ENCODE data around the gene DHX57.
"Not testable (repeated sequence)": the region's sequence is repeated elsewhere in the genome, so short reads cannot be mapped to it uniquely, and the experiment has no call there.

DHX57 gene

DNA sequence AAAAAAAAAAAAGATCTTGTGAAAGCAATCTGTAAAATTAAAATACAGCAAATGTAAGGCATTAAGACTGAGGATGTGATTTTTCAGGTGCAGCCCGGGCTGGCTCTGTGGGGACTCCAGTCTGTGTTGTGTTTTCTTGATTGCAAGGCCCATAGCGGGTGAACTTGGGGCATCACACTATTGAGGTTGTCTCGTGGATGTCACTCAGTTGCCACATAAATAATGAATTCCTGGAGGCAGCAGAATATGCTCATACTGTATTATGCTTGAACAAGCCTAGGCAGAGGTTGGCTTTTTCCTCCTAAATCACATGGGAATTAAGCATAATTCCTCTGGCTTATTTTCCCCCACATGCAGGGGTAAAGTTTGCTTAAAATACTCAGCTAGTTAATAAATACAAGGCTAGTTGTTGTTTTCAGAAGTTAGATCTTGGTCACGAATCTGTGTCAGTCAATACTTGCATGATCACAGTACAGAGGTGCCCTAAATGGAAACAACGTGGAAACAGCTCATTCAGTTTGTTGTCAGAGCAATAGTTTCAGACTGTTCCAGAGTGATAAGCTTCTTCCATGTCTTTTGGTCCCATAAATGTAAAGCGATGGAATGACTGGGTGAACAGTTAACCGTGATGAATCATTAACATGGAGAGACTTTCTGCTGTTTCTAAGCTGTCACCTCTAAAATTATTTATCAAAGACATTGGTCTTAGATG, 81.3 kb downstream of the DHX57 start:
- no peak for DNase-seq

DNA sequence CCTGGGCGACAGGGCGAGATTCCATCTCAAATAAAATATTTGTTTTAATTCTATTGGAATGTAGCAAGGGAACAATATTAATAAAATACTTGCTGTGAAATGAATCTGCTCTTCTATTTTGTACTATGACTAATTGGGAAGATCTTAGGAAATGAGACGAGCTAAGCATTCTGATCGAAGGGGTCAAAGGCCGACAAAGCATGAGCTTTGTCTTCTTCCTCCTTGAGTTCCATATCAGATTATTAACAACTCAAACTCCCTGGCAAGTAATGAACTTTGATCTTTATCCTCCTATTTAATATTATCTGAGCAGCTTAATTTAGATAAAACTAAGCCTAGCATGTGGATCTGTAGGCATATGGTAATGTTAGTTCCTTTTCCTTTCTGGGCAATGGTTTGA, 82.2 kb downstream of the DHX57 start:
- no peak for DNase-seq

DNA sequence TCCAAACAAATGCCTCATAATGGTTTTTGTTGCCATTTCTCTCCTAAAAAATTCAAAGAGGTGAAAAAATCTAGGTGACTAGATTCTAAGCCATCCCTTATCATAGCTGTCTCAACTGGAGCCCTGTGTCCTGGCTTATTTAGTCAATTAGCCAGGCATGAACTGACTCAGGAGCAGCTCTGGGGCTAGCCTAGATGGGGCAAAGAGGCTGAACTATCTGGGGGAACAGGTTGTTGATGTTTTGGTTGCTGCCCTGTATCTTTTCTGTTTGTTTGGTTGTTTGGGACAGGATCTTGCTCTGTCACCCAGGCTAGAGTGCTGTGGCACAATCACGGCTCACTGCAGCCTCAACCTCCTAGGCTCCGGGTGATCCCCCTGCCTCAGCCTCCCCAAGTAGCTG, 83.0 kb downstream of the DHX57 start:
- DNase-seq = no peak

DNA sequence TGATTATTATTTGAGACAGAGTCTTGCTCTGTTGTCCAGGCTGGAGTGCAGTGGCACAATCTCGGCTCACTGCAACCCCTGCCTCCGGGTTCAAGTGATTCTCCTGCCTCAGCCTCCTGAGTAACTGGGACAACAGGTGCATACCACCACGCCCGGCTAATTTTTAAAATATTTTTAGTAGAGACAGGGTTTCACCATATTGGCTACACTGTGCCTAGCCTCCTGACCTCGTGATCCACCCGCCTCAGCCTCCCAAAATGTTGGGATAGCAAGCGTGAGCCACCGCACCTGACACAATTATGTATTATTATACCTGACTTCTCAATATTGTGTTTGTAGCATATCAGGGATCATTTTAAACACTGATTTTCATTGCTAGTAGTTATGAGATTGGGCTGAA, 83.4 kb downstream of the DHX57 start:
- not testable (repeated sequence) for DNase-seq

DNA sequence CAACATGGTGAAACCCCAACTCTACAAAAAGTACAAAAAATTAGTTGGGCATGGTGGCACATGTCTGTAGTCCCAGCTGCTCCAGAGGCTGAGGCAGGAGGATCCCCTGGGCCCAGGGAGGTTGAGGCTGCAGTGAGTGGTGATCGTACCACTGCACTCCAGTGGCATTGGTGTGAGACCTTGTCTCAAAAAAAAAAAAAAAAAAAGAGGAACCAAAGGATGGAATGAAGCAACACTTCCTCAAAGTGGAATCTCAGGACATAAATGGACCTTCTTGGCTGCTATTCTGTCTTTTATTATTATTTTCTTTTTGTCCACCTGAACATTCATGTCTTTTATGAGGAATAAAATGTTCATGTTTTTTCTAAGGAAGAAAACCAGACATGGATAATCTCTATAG, 84.0 kb downstream of the DHX57 start:
- DNase-seq = peak; percentile 55

DNA sequence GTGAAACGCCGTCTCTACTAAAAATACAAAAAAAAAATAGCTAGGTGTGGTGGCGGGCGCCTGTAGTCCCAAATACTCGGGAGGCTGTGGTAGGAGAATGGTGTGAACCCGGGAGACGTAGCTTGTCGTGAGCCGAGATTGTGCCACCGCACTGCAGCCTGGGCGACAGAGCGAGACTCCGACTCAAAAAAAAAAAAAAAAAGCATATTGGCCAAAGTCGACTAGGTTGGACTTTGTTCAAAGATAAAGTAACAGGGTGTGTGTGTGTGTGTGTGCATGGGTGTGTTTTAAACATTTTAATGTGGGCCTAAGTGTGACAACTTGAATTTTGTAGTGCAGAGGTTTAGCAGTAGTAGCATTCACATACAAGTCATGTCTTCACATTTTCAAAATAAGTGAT, 86.0 kb downstream of the DHX57 start:
- no peak for DNase-seq

DNA sequence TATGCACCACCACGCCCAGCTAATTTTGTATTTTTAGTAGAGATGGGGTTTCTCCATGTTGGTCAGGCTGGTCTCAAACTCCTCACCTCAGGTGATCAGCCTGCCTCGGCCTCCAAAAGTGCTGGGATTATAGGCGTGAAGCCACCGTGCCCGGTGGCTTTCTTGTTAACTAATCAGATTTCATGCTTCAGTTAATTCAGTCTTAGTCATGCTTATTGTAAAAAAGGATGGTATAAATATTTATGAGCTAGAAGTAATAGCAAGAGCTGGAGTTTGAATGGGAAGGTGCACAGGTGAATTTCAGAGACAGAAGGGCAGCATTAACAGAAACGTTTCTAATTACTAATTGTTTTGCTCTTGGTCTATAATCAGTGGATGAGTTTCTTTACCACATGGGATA, 87.4 kb downstream of the DHX57 start:
- DNase-seq = no peak

DNA sequence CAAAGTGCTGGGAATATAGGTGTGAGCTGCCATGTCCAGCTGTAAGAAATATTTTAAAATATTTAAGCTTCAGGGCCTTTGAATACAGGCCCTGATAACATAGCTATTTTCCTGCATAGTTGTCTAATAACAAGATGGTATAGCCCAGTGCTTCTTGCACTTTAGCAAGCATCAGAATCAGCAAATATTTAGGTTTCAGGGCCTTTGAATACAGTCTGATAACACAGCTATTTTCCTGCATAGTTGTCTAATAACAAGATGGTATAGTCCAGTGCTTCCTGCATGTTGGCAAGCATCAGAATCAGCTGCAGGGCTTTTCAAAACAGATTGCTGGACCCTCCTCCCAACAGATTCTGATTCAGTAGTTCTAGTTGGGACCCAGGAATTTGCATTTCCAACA, 92.1 kb downstream of the DHX57 start:
- DNase-seq = no peak

DNA sequence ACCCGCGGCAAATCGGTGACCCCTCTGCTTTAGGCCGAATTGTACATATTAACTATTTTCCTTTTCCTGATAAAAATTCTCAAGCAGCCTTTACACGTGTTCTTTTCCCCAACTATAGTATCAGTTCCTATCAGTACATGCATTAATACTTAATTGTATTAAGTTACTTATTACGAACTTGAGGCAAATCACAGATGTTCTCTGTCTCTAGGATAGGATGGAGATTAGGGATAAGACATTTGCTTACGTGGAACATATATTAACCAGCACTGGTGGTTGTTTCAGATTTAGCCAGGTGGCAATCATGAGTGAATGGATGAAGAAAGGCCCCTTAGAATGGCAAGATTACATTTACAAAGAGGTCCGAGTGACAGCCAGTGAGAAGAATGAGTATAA, 97.0 kb downstream of the DHX57 start:
- DNase-seq = peak; percentile 15

DNA sequence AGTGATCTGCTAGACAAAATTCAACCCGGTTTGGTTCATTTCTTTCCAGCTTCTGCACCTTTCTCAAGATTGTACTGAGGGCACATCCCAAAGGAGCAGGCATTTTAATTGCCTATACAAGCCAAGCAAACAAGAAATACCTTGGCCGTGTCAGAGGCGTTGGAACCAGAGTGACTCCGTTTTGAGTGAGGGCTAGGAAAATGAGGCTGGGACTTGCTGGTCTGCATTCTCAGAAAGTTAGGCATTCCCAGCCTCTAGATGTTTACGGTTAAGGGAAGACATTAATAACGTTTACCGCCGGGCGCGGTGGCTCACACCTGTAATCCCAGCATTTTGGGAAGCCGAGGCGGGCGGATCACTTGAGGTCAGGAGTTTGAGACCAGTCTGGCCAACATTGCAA, 99.2 kb downstream of the DHX57 start:
- DNase-seq = no peak

DNA sequence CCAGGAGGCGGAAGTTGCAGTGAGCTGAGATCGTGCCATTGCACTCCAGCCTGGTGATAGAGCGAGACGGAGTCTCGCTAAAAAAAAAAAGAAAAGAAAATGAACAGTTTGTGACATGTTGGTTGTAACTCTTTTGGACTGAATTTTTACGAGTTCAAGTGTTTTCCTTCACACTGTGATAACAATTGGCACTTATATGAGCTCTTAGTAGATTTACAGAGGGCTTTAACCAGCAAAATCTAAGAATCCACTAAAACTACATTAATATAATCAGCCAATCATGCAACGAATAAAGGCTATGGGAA, 99.9 kb downstream of the DHX57 start:
- no peak for DNase-seq

DNA sequence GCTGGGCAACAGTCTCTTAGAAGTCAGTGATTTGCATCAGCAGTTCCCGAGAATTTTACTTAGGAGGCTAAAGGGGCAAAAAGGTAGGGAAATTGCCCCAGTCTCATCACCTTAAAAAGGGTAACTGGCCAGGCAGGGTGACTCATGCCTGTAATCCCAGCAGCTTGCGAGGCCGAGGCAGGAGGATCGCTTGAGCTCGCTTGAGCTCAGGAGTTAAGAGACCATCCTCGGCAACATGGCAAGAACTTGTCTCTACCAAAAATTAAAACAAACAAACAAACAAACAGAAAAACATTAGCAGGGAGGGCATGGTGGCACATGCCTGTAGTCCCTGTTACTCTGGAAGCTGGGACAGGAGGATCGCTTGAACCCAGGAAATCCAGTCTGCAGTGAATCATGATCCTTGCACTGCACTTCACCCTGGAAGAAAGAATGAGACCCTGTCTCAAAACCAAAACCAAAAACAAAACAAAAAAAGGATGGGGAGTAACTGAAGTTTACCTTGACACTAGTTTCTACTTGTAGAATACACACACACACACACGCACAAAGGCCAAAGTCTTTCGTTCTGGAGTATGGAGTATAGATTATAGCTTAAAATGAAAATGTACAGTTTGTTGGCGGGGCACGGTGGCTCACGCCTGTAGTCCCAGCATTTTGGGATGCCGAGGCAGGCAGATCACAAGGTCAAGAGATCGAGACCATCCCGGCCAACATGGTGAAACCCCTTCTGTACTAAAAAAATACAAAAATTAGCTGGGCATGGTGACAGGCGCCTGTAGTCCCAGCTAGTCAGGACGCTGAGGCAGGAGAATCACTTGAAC, 100.4 kb downstream of the DHX57 start:
- no peak for DNase-seq

DNA sequence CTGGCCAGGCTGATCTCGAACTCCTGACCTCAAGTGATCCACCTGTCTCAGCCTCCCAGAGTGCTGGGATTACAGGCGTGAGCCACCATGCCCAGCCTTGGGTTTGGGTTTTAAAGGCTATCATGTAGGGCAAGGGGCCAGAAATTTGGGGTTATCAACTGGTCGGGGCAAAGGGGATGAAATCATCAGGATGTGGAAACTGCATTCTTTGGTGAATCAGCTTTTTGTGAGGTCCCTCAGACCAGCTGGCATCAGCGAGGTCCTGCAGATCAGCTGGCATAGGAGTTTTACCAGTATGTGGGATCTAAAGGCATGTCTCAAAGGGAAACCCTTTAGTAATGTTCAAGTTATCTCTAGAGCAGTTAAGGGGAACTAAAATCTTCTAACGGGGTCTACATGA, 104.1 kb downstream of the DHX57 start:
- DNase-seq = no peak

DNA sequence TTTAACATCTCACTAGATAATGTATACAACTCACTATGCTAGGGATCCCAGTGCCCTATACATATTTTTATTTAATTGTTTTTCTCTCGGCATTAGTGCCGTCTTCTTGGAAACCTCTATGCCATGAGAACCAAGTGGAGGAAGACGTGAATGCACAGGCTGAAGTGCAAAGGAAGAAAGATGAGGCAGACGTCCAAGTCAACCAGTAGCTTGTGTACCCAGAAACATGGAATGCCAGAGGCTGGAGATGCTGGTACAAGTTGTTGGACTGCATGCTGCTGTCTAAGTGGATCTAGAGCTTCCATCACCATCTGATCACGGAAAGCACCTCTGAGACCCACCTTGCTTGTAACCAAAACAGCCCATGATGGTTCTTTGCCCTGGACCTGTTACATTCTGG, 110.2 kb downstream of the DHX57 start:
- no peak for DNase-seq

DNA sequence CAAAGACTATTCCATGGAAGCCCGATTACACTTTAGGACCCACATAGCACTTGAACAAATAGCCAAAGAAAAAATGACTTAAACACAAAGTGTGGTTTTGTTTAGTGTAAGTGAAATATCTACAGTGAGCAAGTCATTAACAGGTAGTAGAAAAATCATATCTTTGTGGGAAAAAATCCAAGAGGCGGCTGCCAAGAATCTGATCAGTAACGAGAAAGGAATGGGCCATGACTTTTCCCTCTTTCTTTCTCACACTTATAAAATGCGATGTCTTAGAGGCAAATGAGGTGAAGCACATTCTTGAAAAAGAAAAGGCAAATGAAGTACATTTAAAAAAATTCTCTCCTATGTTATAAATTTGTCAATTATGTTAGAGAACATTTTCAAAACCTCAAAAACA, 110.6 kb downstream of the DHX57 start:
- DNase-seq = no peak

DNA sequence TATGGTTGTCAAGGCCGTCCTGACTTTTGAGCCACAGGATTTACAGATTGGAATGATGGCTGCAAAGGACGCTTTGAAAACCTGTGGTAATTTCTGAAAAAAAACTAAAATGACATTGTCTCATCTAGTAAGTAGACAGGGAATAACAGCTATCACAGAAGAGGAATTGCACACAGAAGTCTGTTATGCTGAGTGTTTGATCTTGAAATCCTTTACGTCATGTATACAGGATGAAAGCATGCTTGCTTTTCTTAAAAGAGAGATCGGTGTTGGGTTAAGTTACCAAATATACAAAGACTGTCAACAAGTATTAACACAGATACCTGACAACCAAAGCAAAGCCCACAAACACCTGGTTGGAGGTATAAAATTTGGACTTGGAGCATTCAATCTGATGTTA, 112.0 kb downstream of the DHX57 start:
- no peak for DNase-seq

DNA sequence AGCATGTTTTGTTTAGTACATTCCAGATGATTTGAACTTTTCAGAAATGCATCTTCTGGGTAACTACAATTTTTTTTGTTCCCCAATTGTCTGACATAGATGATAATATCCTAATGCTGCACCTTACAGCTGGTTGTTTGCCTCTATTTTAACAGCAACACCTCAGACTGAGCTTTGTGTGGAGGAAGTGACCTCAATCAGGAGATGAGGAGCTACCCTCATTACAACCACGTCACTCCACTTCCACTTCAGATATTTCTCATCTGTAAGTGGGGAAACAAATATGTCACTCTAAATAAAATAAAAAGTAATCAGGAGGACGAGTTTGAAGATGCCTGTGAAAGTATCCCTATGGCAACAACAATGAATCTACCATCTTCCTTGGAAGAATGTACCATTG, 112.5 kb downstream of the DHX57 start:
- DNase-seq = no peak

DNA sequence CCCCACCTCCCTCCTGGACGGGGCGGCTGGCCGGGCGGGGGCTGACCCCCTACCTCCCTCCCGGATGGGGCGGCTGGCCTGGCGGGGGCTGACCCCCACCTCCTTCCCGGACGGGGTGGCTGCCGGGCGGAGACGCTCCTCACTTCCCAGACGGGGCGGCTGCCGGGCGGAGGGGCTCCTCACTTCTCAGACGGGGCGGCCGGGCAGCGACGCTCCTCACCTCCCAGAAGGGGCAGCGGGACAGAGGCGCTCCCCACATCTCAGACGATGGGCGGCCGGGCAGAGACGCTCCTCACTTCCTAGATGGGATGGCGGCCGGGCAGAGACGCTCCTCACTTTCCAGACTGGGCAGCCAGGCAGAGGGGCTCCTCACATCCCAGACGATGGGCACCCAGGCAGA, 119.8 kb downstream of the DHX57 start:
- DNase-seq = not testable (repeated sequence)

DNA sequence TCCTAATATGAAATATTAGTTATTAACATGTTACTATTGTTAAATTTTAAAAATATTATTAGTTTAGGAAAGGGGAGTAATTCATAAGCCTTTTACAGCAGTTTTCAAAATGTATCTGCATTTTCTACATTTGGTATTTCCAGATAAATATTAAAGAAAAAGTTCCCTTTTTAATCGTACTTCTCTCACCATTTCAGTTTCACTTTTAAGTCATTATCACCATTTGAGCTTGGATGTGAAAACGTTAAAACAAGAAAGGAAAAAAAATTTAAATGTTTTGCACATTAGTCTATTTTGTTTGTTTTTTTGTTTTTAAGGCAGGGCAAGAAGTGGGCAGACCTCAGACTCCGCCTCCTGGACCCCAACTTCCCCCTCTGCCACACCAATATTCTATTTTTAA, 121.2 kb downstream of the DHX57 start:
- DNase-seq = no peak

DNA sequence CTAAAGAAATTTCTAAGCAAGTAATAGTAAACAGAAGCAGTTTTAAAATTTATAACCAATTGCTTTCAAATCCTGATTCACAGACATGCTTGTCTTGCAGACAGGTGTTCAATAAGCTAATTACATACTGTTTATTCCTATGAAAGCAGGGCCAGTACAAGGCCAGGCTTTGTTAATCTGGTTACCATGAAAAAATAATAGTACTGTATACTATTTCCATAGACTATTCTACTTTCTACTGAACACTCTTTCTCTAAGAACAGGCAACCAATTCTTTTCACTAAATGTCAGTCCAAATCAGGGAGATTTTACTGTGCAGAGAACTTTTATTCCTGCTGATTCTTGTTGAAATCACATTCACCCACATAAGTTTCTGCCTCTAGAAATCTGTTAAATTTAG, 121.7 kb downstream of the DHX57 start:
- DNase-seq = no peak

DNA sequence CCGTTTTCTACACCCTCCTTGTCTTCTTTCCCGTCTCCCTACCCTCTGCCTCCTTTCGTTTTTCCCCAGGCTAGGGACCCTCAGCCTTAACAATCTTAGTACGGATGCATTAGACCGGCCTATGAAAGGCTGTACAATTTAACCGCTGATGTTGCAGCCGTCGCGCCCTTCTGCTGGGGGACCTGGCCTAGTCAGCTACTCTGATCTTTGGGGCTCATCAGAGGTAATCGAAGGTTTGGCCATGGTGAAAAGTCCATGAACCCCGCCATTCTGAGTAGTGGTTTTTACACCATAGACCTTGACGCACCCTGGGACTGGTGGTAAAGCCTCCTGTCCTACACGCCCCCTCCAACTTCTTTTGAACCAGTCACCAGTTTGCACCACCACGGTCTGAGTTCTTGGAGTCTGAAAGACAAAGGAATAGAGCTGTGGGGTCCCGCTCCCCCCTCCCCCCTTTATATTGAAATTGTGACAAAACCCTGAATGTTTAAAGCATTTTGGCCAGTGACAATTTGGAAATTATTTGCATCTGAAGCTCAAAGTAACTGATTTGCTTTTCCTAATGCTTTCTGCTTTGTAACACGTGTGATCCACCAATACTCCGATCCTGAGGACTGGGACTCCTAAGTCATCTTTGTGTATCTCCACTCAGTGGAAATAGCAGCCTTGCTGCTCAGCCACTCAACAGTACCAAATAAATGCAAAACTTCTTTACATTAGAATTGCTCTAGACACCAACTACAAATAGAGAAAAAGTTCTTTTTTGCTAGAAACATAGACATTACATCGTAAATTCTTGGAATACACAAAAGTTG, 123.9 kb downstream of the DHX57 start:
- DNase-seq = no peak

DNA sequence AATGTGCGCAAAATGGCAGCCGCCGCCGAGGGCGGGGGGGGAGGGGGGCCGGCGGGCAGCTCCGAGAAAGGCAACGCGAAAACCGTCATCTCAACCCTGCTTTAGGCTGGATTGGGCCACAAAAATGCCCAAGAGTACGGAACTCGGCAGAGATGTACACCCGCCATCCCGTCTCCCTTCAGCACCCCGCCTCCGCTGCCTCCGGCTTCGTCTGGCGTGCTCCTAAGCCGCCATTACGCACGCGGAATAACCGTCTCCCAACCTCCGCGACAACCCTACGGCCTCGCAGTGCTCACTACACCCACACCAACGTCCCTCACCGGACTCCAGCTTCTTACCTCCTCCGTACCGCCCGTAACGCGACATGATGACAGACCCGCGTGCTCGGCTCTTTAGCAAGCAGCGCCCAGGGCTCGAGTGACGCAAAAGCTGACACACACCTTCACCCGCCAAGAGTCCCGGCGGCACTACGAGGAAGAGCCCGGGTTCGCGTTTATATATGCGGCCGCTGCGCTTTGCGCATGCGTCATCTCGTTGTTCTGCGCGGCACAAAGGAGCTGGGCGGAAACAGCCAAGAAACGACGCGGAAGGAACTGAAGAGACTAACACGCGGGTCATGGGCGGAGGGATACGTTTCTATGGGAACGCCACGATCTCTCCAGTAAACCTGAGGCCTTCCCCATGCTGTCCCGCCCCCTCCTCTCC, 124.7 kb downstream of the DHX57 start, which contains the start of gene SRSF7:
Gene SRSF7, minus strand, starts transcription at position 471 of the 705 bp plus-strand sequence. Its CDS starts 105 bp downstream, at position 366.
- DNase-seq = peak; percentile 99
